Liver (tissue), 3 donors: ENCODE measurements around the gene ETV6.

Source experiments
- EGR1 ChIP-seq, 2 donors: IDR thresholded peaks; 2 replicates each; pipeline ENCODE4 v1.6.1; 2016 to 2018; ENCODE audit warnings: antibody characterized with exemption in 2 of 2, low read depth in 2 of 2
- HNF4G ChIP-seq: IDR thresholded peaks from 2 replicates; pipeline ENCODE4 v1.6.1; 2016; ENCODE audit warnings: antibody characterized with exemption
- JUND ChIP-seq, 2 donors: IDR thresholded peaks; 2 replicates each; pipeline ENCODE4 v1.6.1; 2016; ENCODE audit warnings: antibody characterized with exemption in 2 of 2
- RAD21 ChIP-seq, 2 donors: IDR thresholded peaks; 2 replicates each; pipeline ENCODE4 v1.6.1; 2016; ENCODE audit warnings: antibody characterized with exemption in 2 of 2, mild to moderate bottlenecking in 2 of 2
- SP1 ChIP-seq: IDR thresholded peaks from 2 replicates; pipeline ENCODE4 v1.6.1; 2018; ENCODE audit warnings: antibody characterized with exemption, mild to moderate bottlenecking
- TAF1 ChIP-seq: conservative IDR thresholded peaks from 2 replicates; pipeline ENCODE4 v1.6.1; 2016; ENCODE audit warnings: antibody characterized with exemption, mild to moderate bottlenecking
- TF ChIP-seq, protein P1 (sequence below): fragments of 150-350 bp; IDR thresholded peaks from 2 replicates; pipeline ENCODE4 v1.5.1; 2017; ENCODE audit warnings: improper control_type of control experiment, low read depth, low read length; ENCODE audit not compliant: missing input control
- TF ChIP-seq, protein P2 (sequence below): IDR thresholded peaks from 2 replicates; pipeline ENCODE4 v1.6.1; 2016; ENCODE audit warnings: antibody characterized with exemption
- donor health status: healthy.
- donor health status: healthy.

DNA sequence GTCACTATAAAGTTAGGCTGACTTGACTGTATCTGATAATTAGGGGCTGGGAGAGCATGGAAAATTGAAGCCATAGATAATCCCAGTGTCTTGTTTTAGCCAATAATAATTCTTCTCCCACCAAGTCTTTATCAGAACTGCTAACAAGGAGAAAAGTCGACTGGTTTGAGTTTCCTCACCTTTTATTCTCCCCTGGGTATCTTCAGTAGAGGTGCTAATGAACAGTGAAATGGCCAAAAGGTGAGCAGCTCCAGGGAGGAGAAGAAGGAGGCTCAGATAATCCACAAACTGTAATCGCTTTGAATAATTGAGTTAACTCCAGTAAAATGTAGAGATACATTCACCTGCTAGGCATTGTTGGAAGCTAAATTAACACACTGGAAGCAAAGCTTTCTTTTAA lies 72.6 kb downstream of the ETV6 start:
- TF ChIP-seq, protein P1, sequence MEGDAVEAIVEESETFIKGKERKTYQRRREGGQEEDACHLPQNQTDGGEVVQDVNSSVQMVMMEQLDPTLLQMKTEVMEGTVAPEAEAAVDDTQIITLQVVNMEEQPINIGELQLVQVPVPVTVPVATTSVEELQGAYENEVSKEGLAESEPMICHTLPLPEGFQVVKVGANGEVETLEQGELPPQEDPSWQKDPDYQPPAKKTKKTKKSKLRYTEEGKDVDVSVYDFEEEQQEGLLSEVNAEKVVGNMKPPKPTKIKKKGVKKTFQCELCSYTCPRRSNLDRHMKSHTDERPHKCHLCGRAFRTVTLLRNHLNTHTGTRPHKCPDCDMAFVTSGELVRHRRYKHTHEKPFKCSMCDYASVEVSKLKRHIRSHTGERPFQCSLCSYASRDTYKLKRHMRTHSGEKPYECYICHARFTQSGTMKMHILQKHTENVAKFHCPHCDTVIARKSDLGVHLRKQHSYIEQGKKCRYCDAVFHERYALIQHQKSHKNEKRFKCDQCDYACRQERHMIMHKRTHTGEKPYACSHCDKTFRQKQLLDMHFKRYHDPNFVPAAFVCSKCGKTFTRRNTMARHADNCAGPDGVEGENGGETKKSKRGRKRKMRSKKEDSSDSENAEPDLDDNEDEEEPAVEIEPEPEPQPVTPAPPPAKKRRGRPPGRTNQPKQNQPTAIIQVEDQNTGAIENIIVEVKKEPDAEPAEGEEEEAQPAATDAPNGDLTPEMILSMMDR = no peak
- no peak for TF ChIP-seq RAD21 (IDR thresholded peaks at IDR 0.05)
- no peak for TF ChIP-seq HNF4G
- no peak for TF ChIP-seq JUND (IDR thresholded peaks at IDR 0.05)
- TF ChIP-seq SP1 = no peak
- TF ChIP-seq EGR1 (IDR thresholded peaks at IDR 0.05; ENCODE audit: low read depth in 2 of 2) = no peak
- TF ChIP-seq, protein P2, sequence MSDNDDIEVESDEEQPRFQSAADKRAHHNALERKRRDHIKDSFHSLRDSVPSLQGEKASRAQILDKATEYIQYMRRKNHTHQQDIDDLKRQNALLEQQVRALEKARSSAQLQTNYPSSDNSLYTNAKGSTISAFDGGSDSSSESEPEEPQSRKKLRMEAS = no peak
- TF ChIP-seq TAF1 = no peak
